HTR-8/SVneo (cell line): Measurements from ENCODE around the gene SDF2L1.

Experiments
- DNase-seq: peaks from one replicate; pipeline ENCODE4 v3.0.0; 2011; ENCODE audit warnings: low spot score, mixed read lengths; ENCODE audit not compliant: insufficient read length
- FAIRE-seq: peaks from 2 replicates; lab custom pipeline; 2011; peaks lifted over from hg19 to GRCh38; lab: Jason Lieb, UNC

The SDF2L1 gene

GRCh38 chr22:21621025-21621424 lies 21.1 kb upstream of the SDF2L1 start:
- DNase-seq (no peak), FAIRE-seq (no peak)

- no peak for FAIRE-seq
- DNase-seq, result no peak
Observed at GRCh38 chr22:21622011-21622918, 19.8 kb upstream of the SDF2L1 start.

GRCh38 chr22:21622919-21623647 lies 19.0 kb upstream of the SDF2L1 start:
- no peak for DNase-seq
- FAIRE-seq, result no peak

- DNase-seq (no peak), FAIRE-seq (no peak)
Observed at GRCh38 chr22:21623648-21623970, 18.5 kb upstream of the SDF2L1 start.

- no peak for FAIRE-seq
- DNase-seq, result no peak
Observed at GRCh38 chr22:21624120-21624879, 17.8 kb upstream of the SDF2L1 start.

- FAIRE-seq (no peak), DNase-seq (no peak)
Observed at GRCh38 chr22:21624880-21625791, 17.0 kb upstream of the SDF2L1 start.

GRCh38 chr22:21626073-21626734 lies 15.9 kb upstream of the SDF2L1 start:
- no peak for DNase-seq
- no peak for FAIRE-seq

- FAIRE-seq, result no peak
- DNase-seq, result no peak
Observed at GRCh38 chr22:21626735-21627469, 15.2 kb upstream of the SDF2L1 start.

- no peak for FAIRE-seq
- no peak for DNase-seq
Observed at GRCh38 chr22:21628386-21629254, 13.5 kb upstream of the SDF2L1 start.

GRCh38 chr22:21629255-21630149 lies 12.6 kb upstream of the SDF2L1 start, which contains the start of gene YDJC:
Gene YDJC (minus strand): TSS chr22:21630022. CDS start chr22:21630014, 8 bp downstream.
- DNase-seq (peak; percentile 81), FAIRE-seq (peak; percentile 77)

- FAIRE-seq, result no peak
- no peak for DNase-seq
Observed at GRCh38 chr22:21631025-21631424, 11.1 kb upstream of the SDF2L1 start.

GRCh38 chr22:21632237-21632895 lies 9.7 kb upstream of the SDF2L1 start, which contains the start of gene CCDC116:
Gene CCDC116 (plus strand): TSS chr22:21632760. CDS start chr22:21633182, 422 bp downstream.
- no peak for FAIRE-seq
- DNase-seq, result no peak

GRCh38 chr22:21632931-21633330 lies 9.2 kb upstream of the SDF2L1 start:
- FAIRE-seq, result no peak
- DNase-seq, result no peak

- DNase-seq (no peak), FAIRE-seq (no peak)
Observed at GRCh38 chr22:21633481-21633880, 8.6 kb upstream of the SDF2L1 start.

- FAIRE-seq (no peak), DNase-seq (no peak)
Observed at GRCh38 chr22:21634081-21634480, 8.0 kb upstream of the SDF2L1 start.

- FAIRE-seq, result no peak
- DNase-seq, result no peak
Observed at GRCh38 chr22:21634844-21635243, 7.3 kb upstream of the SDF2L1 start.
